Measurements from ENCODE around the gene PRDM10.

- TF ChIP-seq CTCF (IDR thresholded peaks at IDR 0.05; ENCODE audit: low read length) (no peak), EZH2 (IDR thresholded peaks at IDR 0.05; ENCODE audit: borderline replicate concordance, low read length) (no peak)
These were observed 51.3 kb downstream of the PRDM10 start for GRCh38 chr11:129951201-129951865.

Data from OCI-LY1 (cell line).